GM12875 (cell line): ENCODE data around the gene EPB41L5.

ENCODE experiments used
- H3K4me3 ChIP-seq: one replicate; pipeline ENCODE4 v1.5.1; 2011; ENCODE audit warnings: low read depth, low read length, control low read depth
- TF ChIP-seq, protein P1 (sequence below): IDR thresholded peaks from 2 replicates; pipeline ENCODE4 v1.5.1; 2011; ENCODE audit warnings: low read depth, mild to moderate bottlenecking, control low read depth, inconsistent platforms, low read length, moderate library complexity, borderline replicate concordance; ENCODE audit not compliant: insufficient read depth

EPB41L5 gene

DNA sequence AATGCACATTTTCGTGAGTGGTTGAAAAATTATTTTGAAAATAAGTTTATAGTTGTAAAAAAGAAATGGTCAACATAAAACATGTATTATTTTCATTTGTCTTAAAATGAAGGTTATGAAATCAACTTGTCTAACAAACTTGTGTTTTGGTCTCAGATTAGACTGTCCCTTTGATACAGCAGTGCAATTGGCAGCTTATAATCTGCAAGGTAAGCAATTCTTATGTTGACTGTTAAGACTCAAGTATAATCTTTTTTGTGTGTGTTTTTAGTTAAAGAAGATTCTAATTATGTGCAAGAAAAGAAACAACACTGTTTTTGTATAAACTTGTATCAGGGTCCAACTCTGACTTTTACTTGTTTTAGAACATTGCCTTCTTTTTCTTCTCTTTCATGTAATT, 62.7 kb downstream of the EPB41L5 start:
- TF ChIP-seq, protein P1, sequence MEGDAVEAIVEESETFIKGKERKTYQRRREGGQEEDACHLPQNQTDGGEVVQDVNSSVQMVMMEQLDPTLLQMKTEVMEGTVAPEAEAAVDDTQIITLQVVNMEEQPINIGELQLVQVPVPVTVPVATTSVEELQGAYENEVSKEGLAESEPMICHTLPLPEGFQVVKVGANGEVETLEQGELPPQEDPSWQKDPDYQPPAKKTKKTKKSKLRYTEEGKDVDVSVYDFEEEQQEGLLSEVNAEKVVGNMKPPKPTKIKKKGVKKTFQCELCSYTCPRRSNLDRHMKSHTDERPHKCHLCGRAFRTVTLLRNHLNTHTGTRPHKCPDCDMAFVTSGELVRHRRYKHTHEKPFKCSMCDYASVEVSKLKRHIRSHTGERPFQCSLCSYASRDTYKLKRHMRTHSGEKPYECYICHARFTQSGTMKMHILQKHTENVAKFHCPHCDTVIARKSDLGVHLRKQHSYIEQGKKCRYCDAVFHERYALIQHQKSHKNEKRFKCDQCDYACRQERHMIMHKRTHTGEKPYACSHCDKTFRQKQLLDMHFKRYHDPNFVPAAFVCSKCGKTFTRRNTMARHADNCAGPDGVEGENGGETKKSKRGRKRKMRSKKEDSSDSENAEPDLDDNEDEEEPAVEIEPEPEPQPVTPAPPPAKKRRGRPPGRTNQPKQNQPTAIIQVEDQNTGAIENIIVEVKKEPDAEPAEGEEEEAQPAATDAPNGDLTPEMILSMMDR, result no peak
- H3K4me3 ChIP-seq, result no peak overlapping the region

DNA sequence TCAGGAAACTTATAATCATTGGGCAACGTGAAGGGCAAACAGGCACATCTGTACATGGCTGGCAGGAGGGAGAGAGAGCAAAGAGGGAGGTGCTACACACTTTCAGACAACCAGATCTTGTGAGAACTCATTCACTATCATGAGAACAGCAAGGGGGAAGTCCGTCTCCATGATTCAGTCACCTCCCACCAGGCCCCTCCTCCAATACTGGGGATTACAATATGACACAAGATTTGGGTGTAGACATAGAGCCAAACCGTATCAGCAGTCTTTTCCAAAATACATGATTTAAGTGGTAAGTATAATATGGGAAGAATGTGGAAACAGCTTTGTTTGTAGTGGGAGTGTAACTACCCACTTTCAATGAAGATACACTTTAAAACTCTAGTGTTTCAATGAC, 65.0 kb downstream of the EPB41L5 start:
- H3K4me3 ChIP-seq, result no peak overlapping the region

DNA sequence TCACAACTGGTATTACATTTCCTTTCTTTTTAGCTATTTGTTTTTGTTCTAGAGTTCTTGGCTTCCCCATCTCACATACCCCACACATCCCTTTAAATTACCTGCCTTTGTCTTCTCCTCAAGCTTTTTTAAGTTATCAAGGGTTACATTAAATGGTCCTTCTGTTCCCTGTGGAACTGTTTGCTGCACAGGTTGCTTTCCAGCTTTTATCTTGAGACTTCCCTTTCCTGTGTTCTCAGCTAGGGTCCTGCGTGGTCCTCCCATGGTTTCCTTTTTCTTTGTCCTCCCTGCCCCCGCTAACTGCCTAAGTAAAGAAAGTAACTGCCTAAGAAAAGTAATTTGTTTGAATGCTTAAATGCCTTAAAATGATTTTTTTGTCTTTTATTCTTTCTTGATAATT, 66.8 kb downstream of the EPB41L5 start:
- H3K4me3 ChIP-seq, result no peak overlapping the region
- TF ChIP-seq, protein P1, result no peak

More for the DNA sequence above, 65.0 kb downstream of the EPB41L5 start:
- TF ChIP-seq, protein P1, result no peak

DNA sequence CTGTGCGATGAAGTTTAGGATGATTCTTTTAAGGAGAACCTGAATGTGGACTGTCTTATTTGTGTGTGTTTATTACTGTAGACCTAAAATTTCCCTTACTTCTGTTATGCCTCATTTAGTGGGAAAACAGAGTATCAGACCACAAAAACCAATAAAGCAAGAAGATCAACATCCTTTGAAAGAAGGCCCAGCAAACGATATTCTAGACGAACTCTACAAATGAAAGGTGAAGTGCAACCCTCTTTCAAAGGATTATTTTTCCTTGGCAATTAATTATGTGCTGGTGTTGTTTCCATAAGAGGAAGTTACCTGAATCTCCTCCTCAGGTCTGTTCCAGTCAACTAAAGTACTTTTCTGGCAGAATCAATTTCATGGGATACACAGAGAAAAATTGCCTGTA, 78.6 kb downstream of the EPB41L5 start:
- H3K4me3 ChIP-seq, result no peak overlapping the region
- TF ChIP-seq, protein P1, result no peak

DNA sequence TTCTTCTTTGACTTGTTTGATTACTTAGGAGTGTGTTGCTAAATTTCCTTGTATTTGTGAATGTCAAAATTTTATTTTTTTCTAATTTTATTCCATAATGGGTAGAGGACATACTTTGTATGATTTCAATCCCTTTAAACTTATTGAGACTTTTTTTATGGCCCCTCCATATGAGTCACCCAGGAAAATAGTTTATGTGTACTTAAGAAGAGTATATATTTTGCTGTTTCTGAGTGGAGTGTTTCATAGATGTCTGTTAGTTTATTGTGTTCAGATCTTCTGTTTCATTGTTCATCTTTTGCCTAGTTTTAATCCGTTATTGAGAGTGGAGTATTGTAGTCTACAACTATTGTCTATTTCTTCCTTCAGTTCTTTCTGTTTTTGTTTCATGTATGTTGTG, 81.9 kb downstream of the EPB41L5 start:
- TF ChIP-seq, protein P1, result no peak
- no peak overlapping the region for H3K4me3 ChIP-seq

DNA sequence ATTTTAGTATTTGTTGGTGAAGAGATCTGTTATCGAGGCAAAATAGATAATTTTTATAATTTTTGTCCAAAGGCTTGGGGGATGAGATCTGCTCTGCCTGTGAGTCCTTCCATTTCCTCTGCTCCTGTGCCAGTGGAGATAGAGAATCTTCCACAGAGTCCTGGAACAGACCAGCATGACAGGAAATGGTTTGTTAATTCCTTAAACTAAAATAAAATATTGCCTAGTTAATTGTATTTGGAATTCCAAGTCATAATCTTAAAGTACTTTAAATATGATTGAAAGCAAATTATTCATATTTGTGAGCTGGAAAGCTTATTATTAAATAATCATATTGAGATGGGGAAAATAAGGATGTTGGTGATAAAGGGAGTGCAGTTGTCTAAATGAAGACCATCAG, 87.8 kb downstream of the EPB41L5 start:
- TF ChIP-seq, protein P1, result no peak
- no peak overlapping the region for H3K4me3 ChIP-seq

DNA sequence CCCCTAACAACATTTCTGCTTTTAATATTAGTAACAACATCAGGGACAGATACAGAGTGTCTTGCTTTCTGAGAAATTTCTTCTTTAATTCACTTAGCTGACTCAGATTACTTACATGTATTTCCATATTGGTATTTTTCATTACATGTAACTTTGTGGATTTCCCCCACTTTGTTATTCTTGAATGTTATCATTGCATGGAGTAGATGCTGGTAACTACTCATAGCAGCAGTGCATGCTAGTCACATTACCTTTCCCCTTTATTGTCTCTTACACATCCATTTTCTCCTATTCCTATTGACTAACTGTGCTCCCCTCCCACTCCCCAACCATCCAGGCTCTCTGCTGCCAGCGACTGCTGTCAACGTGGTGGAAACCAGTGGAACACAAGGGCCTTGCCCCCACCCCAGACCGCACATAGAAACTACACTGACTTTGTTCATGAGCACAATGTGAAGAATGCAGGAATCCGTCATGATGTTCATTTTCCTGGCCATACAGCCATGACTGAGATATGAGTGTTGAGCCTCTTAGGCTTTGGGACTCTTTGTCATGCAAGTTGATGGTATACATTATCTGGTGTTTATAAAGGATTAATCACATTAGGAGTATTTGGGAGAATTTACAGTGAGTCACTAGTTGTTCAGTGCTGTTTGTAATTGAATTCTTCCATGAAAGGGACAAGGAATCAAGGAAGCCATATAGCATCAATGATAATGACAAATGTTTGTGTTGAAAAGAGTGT, 91.0 kb downstream of the EPB41L5 start:
- TF ChIP-seq, protein P1, result no peak
- H3K4me3 ChIP-seq, result no peak overlapping the region
